Vagina (tissue), 2 donors: ENCODE measurements around the gene GRIFIN.

Experiments used
- POLR2A ChIP-seq, 2 donors: fragments of 450-650 bp; IDR thresholded peaks; one replicate each; pipeline ENCODE4 v1.6.1; 2017; ENCODE audit warnings: antibody characterized with exemption in 2 of 2, mild to moderate bottlenecking in 2 of 2, moderate library complexity in 2 of 2
- POLR2AphosphoS5 ChIP-seq, 2 donors: sonication (generic); formaldehyde crosslinking; IDR thresholded peaks; one replicate each; pipeline ENCODE4 v1.9.0; 2017; ENCODE audit warnings: antibody characterized with exemption in 2 of 2, mild to moderate bottlenecking in 2 of 2, low read depth in 1 of 2; ENCODE audit not compliant: insufficient read depth in 1 of 2
- TF ChIP-seq, protein P1 (sequence below), 3 experiments: fragments of 450-650 bp in 2 of 3; fragments of 200-600 bp in 1 of 3; sonication (generic) in 1 of 3; IDR thresholded peaks; one replicate each; pipeline ENCODE4 v1.5.1; 2017 to 2019; ENCODE audit warnings: antibody characterized with exemption in 3 of 3, mild to moderate bottlenecking in 2 of 3, moderate library complexity in 2 of 3

DNA sequence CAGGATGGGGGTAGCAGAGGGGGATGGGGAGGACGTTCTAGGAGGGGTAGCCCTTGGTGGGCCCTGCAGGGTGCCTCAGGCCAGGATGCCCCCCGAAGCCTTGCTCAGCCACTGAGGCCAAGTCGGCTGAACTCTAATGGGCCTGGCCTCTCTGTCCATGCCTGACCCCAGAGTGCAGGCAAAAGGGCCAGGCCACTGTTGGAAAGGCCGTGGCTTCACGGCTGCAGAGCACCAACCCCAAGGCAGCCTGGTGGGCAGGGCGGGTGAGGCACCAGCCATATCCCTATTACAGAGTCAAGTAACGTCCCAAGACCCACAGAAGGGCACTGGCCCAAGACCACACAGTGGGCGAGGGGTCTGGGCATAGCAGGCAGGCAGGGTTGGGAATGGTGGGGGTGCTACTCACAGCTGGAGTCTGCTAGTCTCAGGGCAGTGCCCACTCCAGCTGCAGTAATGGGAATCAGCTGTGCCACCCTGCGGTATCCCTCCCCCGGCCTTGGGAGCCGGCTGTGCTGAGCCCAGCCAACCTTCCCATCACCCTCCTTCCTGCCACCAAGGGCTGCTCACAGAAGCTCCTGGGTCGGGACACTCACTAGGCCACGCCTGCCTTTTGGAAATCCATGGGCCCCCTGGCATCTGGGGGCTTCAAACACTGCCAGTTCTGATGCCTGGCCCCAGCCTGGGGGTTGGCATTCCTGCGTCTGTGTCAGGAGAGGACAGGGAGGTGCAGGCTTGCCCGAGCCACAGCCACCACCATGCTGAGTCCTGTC is 39.4 kb upstream of the GRIFIN start:
- TF ChIP-seq POLR2A (IDR thresholded peaks at IDR 0.05) (no peak), POLR2AphosphoS5 (IDR thresholded peaks at IDR 0.05; ENCODE audit: insufficient read depth in 1 of 2, low read depth in 1 of 2) (no peak)
- TF ChIP-seq, protein P1, sequence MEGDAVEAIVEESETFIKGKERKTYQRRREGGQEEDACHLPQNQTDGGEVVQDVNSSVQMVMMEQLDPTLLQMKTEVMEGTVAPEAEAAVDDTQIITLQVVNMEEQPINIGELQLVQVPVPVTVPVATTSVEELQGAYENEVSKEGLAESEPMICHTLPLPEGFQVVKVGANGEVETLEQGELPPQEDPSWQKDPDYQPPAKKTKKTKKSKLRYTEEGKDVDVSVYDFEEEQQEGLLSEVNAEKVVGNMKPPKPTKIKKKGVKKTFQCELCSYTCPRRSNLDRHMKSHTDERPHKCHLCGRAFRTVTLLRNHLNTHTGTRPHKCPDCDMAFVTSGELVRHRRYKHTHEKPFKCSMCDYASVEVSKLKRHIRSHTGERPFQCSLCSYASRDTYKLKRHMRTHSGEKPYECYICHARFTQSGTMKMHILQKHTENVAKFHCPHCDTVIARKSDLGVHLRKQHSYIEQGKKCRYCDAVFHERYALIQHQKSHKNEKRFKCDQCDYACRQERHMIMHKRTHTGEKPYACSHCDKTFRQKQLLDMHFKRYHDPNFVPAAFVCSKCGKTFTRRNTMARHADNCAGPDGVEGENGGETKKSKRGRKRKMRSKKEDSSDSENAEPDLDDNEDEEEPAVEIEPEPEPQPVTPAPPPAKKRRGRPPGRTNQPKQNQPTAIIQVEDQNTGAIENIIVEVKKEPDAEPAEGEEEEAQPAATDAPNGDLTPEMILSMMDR (IDR thresholded peaks at IDR 0.05) = no peak
